K562 (cell line): ENCODE results near the gene GPX5. TPM values are rescaled to one million over a fixed set of nuclear protein-coding genes. Genes with fewer than 3 reads are reported as not detected.
A peak's percentile ranks its signal among the peaks of the same experiment; 100 is the strongest.

ENCODE experiments used
- ELF4 ChIP-seq: fragments of 450-650 bp; formaldehyde crosslinking; IDR thresholded peaks from 2 replicates; pipeline ENCODE4 v1.4.0; 2022; ENCODE audit warnings: missing genetic modification characterization
- MXD1 ChIP-seq: fragments of 250-450 bp; sonication (Bioruptor Pico); IDR thresholded peaks from 2 replicates; pipeline ENCODE4 v1.8.0; 2021; ENCODE audit warnings: borderline replicate concordance, mild to moderate bottlenecking, moderate library complexity; ENCODE audit not compliant: poor library complexity, severe bottlenecking
- NFE2L1 ChIP-seq: fragments of 450-650 bp; IDR thresholded peaks from 2 replicates; pipeline ENCODE4 v1.6.1; 2016; ENCODE audit warnings: missing genetic modification characterization, low read depth, mild to moderate bottlenecking, missing compliant biosample characterization, moderate library complexity, borderline replicate concordance
- NR2C1 ChIP-seq, 2 experiments: fragments of 450-650 bp; IDR thresholded peaks; 2 replicates each; pipeline ENCODE4 v1.6.1; 2017; ENCODE audit warnings: mild to moderate bottlenecking in 2 of 2, antibody characterized with exemption in 1 of 2, inconsistent platforms in 1 of 2, missing compliant biosample characterization in 1 of 2, missing genetic modification characterization in 1 of 2
- NR2C2 ChIP-seq, 2 experiments: fragments of 200-800 bp in 1 of 2; sonication (Bioruptor generic) in 1 of 2; sonication (generic) in 1 of 2; formaldehyde crosslinking in 1 of 2; IDR thresholded peaks; 2 replicates each; pipeline versions ENCODE4 v1.6.1 to v1.8.0; 2016 to 2022; ENCODE audit warnings: mild to moderate bottlenecking in 1 of 2, missing compliant biosample characterization in 1 of 2, missing genetic modification characterization in 1 of 2, missing genetic modification reagents in 1 of 2
- RHOXF2B ChIP-seq: fragments of 250-450 bp; sonication (Bioruptor Pico); conservative IDR thresholded peaks from 2 replicates; pipeline ENCODE4 v1.5.1; 2021
- TEAD4 ChIP-seq, 2 experiments: sonication (generic) in 1 of 2; formaldehyde crosslinking in 1 of 2; IDR thresholded peaks; 2 replicates each; pipeline versions ENCODE4 v1.6.1 to v1.8.0; 2012 to 2022; ENCODE audit warnings: borderline replicate concordance in 1 of 2, inconsistent platforms in 1 of 2, low read length in 1 of 2, mild to moderate bottlenecking in 1 of 2, missing genetic modification reagents in 1 of 2
- ZBTB17 ChIP-seq: fragments of 450-650 bp; formaldehyde crosslinking; IDR thresholded peaks from 2 replicates; pipeline ENCODE4 v1.4.0; 2020; ENCODE audit warnings: mild to moderate bottlenecking
- ZFP1 ChIP-seq: fragments of 450-650 bp; formaldehyde crosslinking; IDR thresholded peaks from 2 replicates; pipeline ENCODE4 v1.4.0; 2020; ENCODE audit warnings: mild to moderate bottlenecking, mixed read lengths
- ZNF184 ChIP-seq: sonication (generic); formaldehyde crosslinking; IDR thresholded peaks from 2 replicates; pipeline ENCODE4 v1.5.0; 2020; ENCODE audit warnings: missing genetic modification reagents
- ZNF354B ChIP-seq: fragments of 250-450 bp; sonication (Bioruptor Pico); IDR thresholded peaks from 2 replicates; pipeline ENCODE4 v1.4.0; 2020
- ZNF695 ChIP-seq: fragments of 450-650 bp; formaldehyde crosslinking; IDR thresholded peaks from 2 replicates; pipeline ENCODE4 v1.4.0; 2020; ENCODE audit warnings: mild to moderate bottlenecking, moderate library complexity
- polyA plus RNA-seq, 8 experiments: library from polyadenylated mRNA; depleted of rRNA in 4 of 8; stranded (reverse) in 5 of 8; unstranded in 3 of 8; fragments of >200 nt; fragmentation: Nextera tagmentation in 2 of 8; fragmentation: Illumina TruSeq in 1 of 8; extraction: Ambion mirVana in 2 of 8; extraction: Trizol in 1 of 8; gene quantifications; 2 replicates each; pipeline versions ENCODE4 v1.2.1 to v1.2.3, GENCODE V29; 2011 to 2014; ENCODE audit warnings: inconsistent platforms in 1 of 8, missing spikeins in 1 of 8
- total RNA-seq, 7 experiments: library from RNA; depleted of rRNA in 6 of 7; stranded (reverse); fragments of >200 nt in 6 of 7; fragmentation: Illumina TruSeq in 2 of 7; extraction: Trizol in 2 of 7; gene quantifications; 2 replicates each; pipeline versions ENCODE4 v1.2.1 to v1.2.3, GENCODE V29; 2011 to 2021; ENCODE audit warnings: low replicate concordance in 1 of 7
- TF ChIP-seq, protein P1 (sequence below), 2 experiments: fragments of 450-650 bp in 1 of 2; sonication (generic) in 1 of 2; formaldehyde crosslinking in 1 of 2; IDR thresholded peaks; 2 replicates each; pipeline versions ENCODE4 v1.7.1 to v1.9.0; 2016 to 2022; ENCODE audit warnings: inconsistent platforms in 1 of 2, mild to moderate bottlenecking in 1 of 2, missing genetic modification reagents in 1 of 2
- TF ChIP-seq, protein P2 (sequence below): fragments of 450-650 bp; formaldehyde crosslinking; IDR thresholded peaks from 2 replicates; pipeline ENCODE4 v1.4.0; 2022; ENCODE audit warnings: missing genetic modification characterization

GPX5 gene
- total and polyA plus RNA-seq, 9 of the 15 experiments (the other 6 are each of a cell fraction or from before 2014, with no cell fraction given) = 0.07 to 0.18 (median 0.15) TPM; not detected in 6

DNA sequence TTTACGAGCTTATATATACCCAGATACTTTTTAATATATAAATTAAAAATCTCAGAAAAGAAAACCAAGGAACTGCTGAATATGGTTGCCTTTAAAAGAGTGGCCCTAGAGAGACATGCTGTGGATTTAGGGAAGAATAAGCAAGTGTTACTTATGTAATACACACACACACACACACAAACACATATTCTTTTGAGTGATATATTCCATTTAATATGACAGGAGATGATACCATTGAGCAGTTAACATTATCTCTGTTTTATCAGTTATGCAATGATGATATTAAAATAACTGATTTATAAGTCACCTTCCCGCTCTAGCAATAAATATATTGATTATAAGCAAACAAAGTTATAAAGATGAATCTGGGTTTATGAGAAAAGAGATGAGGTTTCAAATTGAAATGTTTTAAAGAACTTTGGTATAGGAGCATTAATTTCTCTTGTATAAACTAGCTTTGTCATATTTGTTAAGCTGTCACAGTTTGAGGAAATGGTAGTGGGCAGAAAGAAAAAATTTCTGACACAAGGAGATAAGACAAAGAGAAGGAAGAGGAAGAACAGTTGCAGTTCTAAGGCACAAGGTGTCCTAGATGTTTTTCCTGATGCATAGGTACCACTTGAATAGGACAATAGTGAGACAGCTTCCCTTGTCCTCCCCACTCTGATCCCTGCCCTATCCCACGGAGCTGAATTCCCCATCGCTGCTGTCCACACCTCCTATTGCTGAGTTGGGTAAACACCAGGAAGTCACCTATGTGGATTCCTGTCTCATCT, 26.4 kb downstream of the GPX5 start (continued):
- no peak for TF ChIP-seq ZNF354B (CRISPR knock-in tag)
- TF ChIP-seq RHOXF2B = no peak
- TF ChIP-seq, protein P1, sequence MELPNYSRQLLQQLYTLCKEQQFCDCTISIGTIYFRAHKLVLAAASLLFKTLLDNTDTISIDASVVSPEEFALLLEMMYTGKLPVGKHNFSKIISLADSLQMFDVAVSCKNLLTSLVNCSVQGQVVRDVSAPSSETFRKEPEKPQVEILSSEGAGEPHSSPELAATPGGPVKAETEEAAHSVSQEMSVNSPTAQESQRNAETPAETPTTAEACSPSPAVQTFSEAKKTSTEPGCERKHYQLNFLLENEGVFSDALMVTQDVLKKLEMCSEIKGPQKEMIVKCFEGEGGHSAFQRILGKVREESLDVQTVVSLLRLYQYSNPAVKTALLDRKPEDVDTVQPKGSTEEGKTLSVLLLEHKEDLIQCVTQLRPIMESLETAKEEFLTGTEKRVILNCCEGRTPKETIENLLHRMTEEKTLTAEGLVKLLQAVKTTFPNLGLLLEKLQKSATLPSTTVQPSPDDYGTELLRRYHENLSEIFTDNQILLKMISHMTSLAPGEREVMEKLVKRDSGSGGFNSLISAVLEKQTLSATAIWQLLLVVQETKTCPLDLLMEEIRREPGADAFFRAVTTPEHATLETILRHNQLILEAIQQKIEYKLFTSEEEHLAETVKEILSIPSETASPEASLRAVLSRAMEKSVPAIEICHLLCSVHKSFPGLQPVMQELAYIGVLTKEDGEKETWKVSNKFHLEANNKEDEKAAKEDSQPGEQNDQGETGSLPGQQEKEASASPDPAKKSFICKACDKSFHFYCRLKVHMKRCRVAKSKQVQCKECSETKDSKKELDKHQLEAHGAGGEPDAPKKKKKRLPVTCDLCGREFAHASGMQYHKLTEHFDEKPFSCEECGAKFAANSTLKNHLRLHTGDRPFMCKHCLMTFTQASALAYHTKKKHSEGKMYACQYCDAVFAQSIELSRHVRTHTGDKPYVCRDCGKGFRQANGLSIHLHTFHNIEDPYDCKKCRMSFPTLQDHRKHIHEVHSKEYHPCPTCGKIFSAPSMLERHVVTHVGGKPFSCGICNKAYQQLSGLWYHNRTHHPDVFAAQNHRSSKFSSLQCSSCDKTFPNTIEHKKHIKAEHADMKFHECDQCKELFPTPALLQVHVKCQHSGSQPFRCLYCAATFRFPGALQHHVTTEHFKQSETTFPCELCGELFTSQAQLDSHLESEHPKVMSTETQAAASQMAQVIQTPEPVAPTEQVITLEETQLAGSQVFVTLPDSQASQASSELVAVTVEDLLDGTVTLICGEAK (IDR thresholded peaks at IDR 0.05) = peak; percentile 9; the same call in 1 of the 2 replicates
- TF ChIP-seq, protein P1 (CRISPR knock-in tag; IDR thresholded peaks at IDR 0.05) = no peak
- 0 out of 2 replicates have a peak, but pooled peaks have one; percentile 29 for TF ChIP-seq ELF4 (CRISPR knock-in tag)
- TF ChIP-seq TEAD4 (IDR thresholded peaks at IDR 0.05; ENCODE audit: low read length) = peak; percentile 84
- TF ChIP-seq TEAD4 (CRISPR knock-in tag; IDR thresholded peaks at IDR 0.05; ENCODE audit: borderline replicate concordance) = no peak
- TF ChIP-seq ZNF184 (CRISPR knock-in tag) = no peak
- TF ChIP-seq, protein P2, sequence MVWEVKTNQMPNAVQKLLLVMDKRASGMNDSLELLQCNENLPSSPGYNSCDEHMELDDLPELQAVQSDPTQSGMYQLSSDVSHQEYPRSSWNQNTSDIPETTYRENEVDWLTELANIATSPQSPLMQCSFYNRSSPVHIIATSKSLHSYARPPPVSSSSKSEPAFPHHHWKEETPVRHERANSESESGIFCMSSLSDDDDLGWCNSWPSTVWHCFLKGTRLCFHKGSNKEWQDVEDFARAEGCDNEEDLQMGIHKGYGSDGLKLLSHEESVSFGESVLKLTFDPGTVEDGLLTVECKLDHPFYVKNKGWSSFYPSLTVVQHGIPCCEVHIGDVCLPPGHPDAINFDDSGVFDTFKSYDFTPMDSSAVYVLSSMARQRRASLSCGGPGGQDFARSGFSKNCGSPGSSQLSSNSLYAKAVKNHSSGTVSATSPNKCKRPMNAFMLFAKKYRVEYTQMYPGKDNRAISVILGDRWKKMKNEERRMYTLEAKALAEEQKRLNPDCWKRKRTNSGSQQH = no peak
- no peak for TF ChIP-seq ZFP1
- TF ChIP-seq NR2C2 (CRISPR knock-in tag; IDR thresholded peaks at IDR 0.05) = no peak
- no peak for TF ChIP-seq NR2C2 (tag; IDR thresholded peaks at IDR 0.05)
- TF ChIP-seq NFE2L1 = no peak
- TF ChIP-seq ZBTB17 = no peak
- no peak for TF ChIP-seq ZNF695 (CRISPR knock-in tag)
- TF ChIP-seq NR2C1 (IDR thresholded peaks at IDR 0.05) = no peak
- TF ChIP-seq NR2C1 (tag; IDR thresholded peaks at IDR 0.05) = no peak
- no peak for TF ChIP-seq MXD1 (CRISPR knock-in tag)
